Measurements from ENCODE around the gene ADAT1. TPM values are rescaled to one million over a fixed set of nuclear protein-coding genes. Genes with fewer than 3 reads are reported as not detected.
"Not testable (repeated sequence)": the region's sequence is repeated elsewhere in the genome, so short reads cannot be mapped to it uniquely, and the experiment has no call there.

The ADAT1 gene
- total and polyA plus RNA-seq, 10 of the 15 experiments (the other 5 are each of a cell fraction or from before 2014, with no cell fraction given), result 26.2 to 77.4 (median 55.8) TPM

DNA sequence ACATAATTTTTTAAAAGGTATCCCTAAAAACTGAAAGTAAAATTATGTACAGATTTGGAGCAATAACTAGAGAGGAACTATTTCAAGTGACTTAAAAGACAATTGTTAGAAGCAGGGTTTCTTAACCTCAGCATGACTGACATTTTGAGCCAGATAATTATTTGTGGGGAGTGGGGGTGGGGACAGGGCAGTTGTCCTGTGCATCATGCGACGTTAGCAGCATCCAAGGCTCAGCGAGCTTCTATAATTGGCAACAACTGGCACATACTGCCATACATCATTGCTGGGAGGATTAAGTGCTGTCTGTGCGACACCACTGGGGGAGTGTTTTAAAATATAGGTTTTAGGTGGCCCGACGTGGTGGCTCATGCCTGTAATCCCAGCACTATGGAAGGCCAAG, 29.8 kb downstream of the ADAT1 start:
- Histone ChIP-seq H3K4me2 (ENCODE audit: control insufficient read depth, insufficient read depth) (no peak overlapping the region), H3K4me3 (no peak overlapping the region), H3K9ac (ENCODE audit: control insufficient read depth, insufficient read depth, low read length) (no peak overlapping the region), H3K9me3 (replicated peaks; ENCODE audit: control insufficient read depth, insufficient read depth, low read length) (no peaks in the 10 kb centered on the region), H2AFZ (ENCODE audit: control insufficient read depth, low read depth, low read length) (no peak overlapping the region), H3K27ac (ENCODE audit: control insufficient read depth, insufficient read depth) (no peak overlapping the region), H3K4me1 (ENCODE audit: control insufficient read depth, insufficient read depth, low read length) (no peaks in the 10 kb centered on the region), H3K27me3 (replicated peaks in 1 of 2; ENCODE audit: control insufficient read depth in 2 of 2, insufficient read depth in 2 of 2, low read length in 1 of 2) (no peaks in the 10 kb centered on the region), H3K36me3 (ENCODE audit: control insufficient read depth in 2 of 2, insufficient read depth in 2 of 2, low read length in 1 of 2) (peaks cover 0 to 10% of the 10 kb centered on the region in 2 experiments; a peak in 3 of 4 replicates), H3K79me2 (ENCODE audit: control insufficient read depth, insufficient read depth, low read length) (no peaks in the 10 kb centered on the region), H4K20me1 (ENCODE audit: control insufficient read depth, insufficient read depth) (no peaks in the 10 kb centered on the region)
- ChIA-PET RAD21 (ENCODE audit: unreplicated experiment) (no interaction called here), CTCF (no interaction called here), SMC1A (ENCODE audit: uncharacterized antibody, unreplicated experiment) (no interaction called here), POLR2A (no interaction called here)
- DNase-seq (ENCODE audit: low read depth, low spot score), result no peak
- no peak for ATAC-seq
- TF ChIP-seq STAT1 (conservative IDR thresholded peaks at IDR 0.05) (no peak), NFIC (IDR thresholded peaks at IDR 0.05; ENCODE audit: low read depth, low read length) (no peak), CHD1 (IDR thresholded peaks at IDR 0.05; ENCODE audit: low read depth, low read length) (no peak), ZNF622 (IDR thresholded peaks at IDR 0.05) (no peak)
- TF ChIP-seq, protein P1, sequence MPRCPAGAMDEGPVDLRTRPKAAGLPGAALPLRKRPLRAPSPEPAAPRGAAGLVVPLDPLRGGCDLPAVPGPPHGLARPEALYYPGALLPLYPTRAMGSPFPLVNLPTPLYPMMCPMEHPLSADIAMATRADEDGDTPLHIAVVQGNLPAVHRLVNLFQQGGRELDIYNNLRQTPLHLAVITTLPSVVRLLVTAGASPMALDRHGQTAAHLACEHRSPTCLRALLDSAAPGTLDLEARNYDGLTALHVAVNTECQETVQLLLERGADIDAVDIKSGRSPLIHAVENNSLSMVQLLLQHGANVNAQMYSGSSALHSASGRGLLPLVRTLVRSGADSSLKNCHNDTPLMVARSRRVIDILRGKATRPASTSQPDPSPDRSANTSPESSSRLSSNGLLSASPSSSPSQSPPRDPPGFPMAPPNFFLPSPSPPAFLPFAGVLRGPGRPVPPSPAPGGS (IDR thresholded peaks at IDR 0.05; ENCODE audit: borderline replicate concordance, insufficient read depth, low read depth, low read length, poor library complexity, severe bottlenecking), result peak; percentile 51
- FAIRE-seq, result no peak
- 99% methylated on average over 6 of the region's 6 CpGs for WGBS (ENCODE audit: insufficient coverage, insufficient replicate concordance, low lambda C conversion rate, missing lambda C conversion rate)
- no TSS peak for BruUV-seq (replicated peaks)
- intact Hi-C loops (cut with micrococcal nuclease; ENCODE audit: unreplicated experiment) (no loop called here), in situ Hi-C loops (cut with MboI) (no loop called here)

DNA sequence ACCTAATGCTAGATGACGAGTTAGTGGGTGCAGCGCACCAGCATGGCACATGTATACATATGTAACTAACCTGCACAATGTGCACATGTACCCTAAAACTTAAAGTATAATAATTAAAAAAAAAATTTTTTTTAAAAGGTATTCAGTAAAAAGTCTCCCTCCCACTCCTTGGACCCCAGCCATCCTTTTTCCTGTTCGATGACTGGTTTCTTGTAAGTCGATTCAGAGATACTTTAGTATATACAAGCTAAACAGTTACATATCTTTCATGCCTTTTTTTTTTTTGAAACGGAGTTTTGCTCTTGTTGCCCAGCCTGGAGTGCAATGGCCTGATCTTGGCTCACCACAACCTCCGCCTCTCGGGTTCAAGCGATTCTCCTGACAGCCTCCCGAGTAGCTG, 31.2 kb downstream of the ADAT1 start:
- intact Hi-C loops (cut with micrococcal nuclease; ENCODE audit: unreplicated experiment); H3K9me3 ChIP-seq (replicated peaks; ENCODE audit: control insufficient read depth, insufficient read depth, low read length); H3K27ac ChIP-seq (ENCODE audit: control insufficient read depth, insufficient read depth); H4K20me1 ChIP-seq (ENCODE audit: control insufficient read depth, insufficient read depth); ATAC-seq; H3K4me2 ChIP-seq (ENCODE audit: control insufficient read depth, insufficient read depth); H3K4me1 ChIP-seq (ENCODE audit: control insufficient read depth, insufficient read depth, low read length); DNase-seq (ENCODE audit: low read depth, low spot score); RAD21 ChIA-PET (ENCODE audit: unreplicated experiment); POLR2A ChIA-PET; H3K79me2 ChIP-seq (ENCODE audit: control insufficient read depth, insufficient read depth, low read length); CTCF ChIA-PET; H2AFZ ChIP-seq (ENCODE audit: control insufficient read depth, low read depth, low read length); in situ Hi-C loops (cut with MboI); H3K4me3 ChIP-seq; FAIRE-seq; H3K9ac ChIP-seq (ENCODE audit: control insufficient read depth, insufficient read depth, low read length); H3K27me3 ChIP-seq (replicated peaks in 1 of 2; ENCODE audit: control insufficient read depth in 2 of 2, insufficient read depth in 2 of 2, low read length in 1 of 2); BruUV-seq (replicated peaks); H3K36me3 ChIP-seq (ENCODE audit: control insufficient read depth in 2 of 2, insufficient read depth in 2 of 2, low read length in 1 of 2): not testable (repeated sequence)
- SMC1A ChIA-PET (ENCODE audit: uncharacterized antibody, unreplicated experiment), result interaction anchor here (0.6 kb wide), 1 partner anchor 17 kb away, joined by 3 read pairs; no protein-coding TSS in a partner anchor
- WGBS (ENCODE audit: insufficient coverage, insufficient replicate concordance, low lambda C conversion rate, missing lambda C conversion rate), result 97% methylated on average over 7 of the region's 9 CpGs

Data from GM12878 (cell line).